ENCODE data around the gene BSPRY.

DNA sequence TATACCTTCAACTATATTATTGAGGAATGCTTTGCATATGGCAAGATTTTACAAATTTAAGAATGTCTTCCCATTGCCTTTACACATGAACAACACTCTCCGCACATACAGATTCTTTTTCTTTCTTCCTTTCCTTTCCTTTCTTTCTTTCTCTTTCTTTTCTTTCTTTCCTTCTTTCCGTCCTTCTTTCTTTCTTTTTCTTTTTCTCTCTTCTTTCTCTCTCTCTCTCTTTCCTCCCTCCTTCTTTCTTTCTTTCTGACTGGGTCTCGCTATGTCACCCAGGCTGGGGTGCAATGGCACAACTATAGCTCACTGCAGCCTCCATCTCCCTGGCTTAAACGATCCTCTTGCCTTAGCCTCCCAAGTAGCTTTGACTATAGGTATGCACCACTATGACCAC, 23.1 kb upstream of the BSPRY start:
- TF ChIP-seq GATA3 (IDR thresholded peaks at IDR 0.05; ENCODE audit: low read depth, low read length) (no peak), GATA2 (IDR thresholded peaks at IDR 0.05; ENCODE audit: low read depth, low read length) (no peak)
